GM18507 (cell line): ENCODE measurements around the gene BMP6.

Source experiments
- DNase-seq: peaks from one replicate; pipeline ENCODE4 v3.0.0; 2011; ENCODE audit warnings: low read depth; ENCODE audit not compliant: insufficient read length; ENCODE audit errors: extremely low spot score
- FAIRE-seq: peaks from 2 replicates; lab custom pipeline; 2011; peaks lifted over from hg19 to GRCh38; lab: Jason Lieb, UNC

The BMP6 gene

GRCh38 chr6:7781240-7781639 lies 55.3 kb downstream of the BMP6 start:
- FAIRE-seq, result no peak
- no peak for DNase-seq

GRCh38 chr6:7784248-7784647 lies 58.3 kb downstream of the BMP6 start:
- no peak for FAIRE-seq

GRCh38 chr6:7784706-7785105 lies 58.8 kb downstream of the BMP6 start:
- FAIRE-seq (no peak), DNase-seq (no peak)

More at GRCh38 chr6:7784248-7784647, 58.3 kb downstream of the BMP6 start:
- DNase-seq, result no peak

- DNase-seq (no peak), FAIRE-seq (no peak)
Observed at GRCh38 chr6:7785243-7786035, 59.5 kb downstream of the BMP6 start.

GRCh38 chr6:7786214-7786661 lies 60.3 kb downstream of the BMP6 start:
- no peak for DNase-seq
- no peak for FAIRE-seq

- DNase-seq, result no peak
- FAIRE-seq, result no peak
Observed at GRCh38 chr6:7787137-7787608, 61.3 kb downstream of the BMP6 start.

- DNase-seq, result no peak
- no peak for FAIRE-seq
Observed at GRCh38 chr6:7787731-7788130, 61.8 kb downstream of the BMP6 start.

GRCh38 chr6:7794509-7794908 lies 68.6 kb downstream of the BMP6 start:
- no peak for FAIRE-seq
- DNase-seq, result no peak

GRCh38 chr6:7797386-7797785 lies 71.5 kb downstream of the BMP6 start:
- FAIRE-seq, result no peak

GRCh38 chr6:7798751-7799150 lies 72.9 kb downstream of the BMP6 start:
- no peak for FAIRE-seq

More at GRCh38 chr6:7797386-7797785, 71.5 kb downstream of the BMP6 start:
- DNase-seq, result no peak

GRCh38 chr6:7802662-7803061 lies 76.8 kb downstream of the BMP6 start:
- no peak for FAIRE-seq

More at GRCh38 chr6:7798751-7799150, 72.9 kb downstream of the BMP6 start:
- DNase-seq, result no peak

GRCh38 chr6:7803214-7803613 lies 77.3 kb downstream of the BMP6 start:
- DNase-seq, result no peak
- FAIRE-seq, result no peak

More at GRCh38 chr6:7802662-7803061, 76.8 kb downstream of the BMP6 start:
- no peak for DNase-seq

- no peak for DNase-seq
- FAIRE-seq, result no peak
Observed at GRCh38 chr6:7805078-7805849, 79.4 kb downstream of the BMP6 start.

- DNase-seq (no peak), FAIRE-seq (no peak)
Observed at GRCh38 chr6:7805850-7806214, 79.9 kb downstream of the BMP6 start.

- DNase-seq, result no peak
Observed at GRCh38 chr6:7806711-7807110, 80.8 kb downstream of the BMP6 start.

GRCh38 chr6:7809346-7809745 lies 83.4 kb downstream of the BMP6 start:
- DNase-seq, result no peak
- FAIRE-seq, result no peak

More at GRCh38 chr6:7806711-7807110, 80.8 kb downstream of the BMP6 start:
- FAIRE-seq, result no peak

GRCh38 chr6:7811441-7811840 lies 85.5 kb downstream of the BMP6 start:
- DNase-seq (no peak), FAIRE-seq (no peak)

GRCh38 chr6:7812623-7813022 lies 86.7 kb downstream of the BMP6 start:
- FAIRE-seq (no peak), DNase-seq (no peak)

GRCh38 chr6:7813193-7813592 lies 87.3 kb downstream of the BMP6 start:
- DNase-seq, result no peak
- FAIRE-seq, result no peak

- no peak for DNase-seq
- FAIRE-seq, result no peak
Observed at GRCh38 chr6:7813704-7814103, 87.8 kb downstream of the BMP6 start.

- FAIRE-seq (no peak), DNase-seq (no peak)
Observed at GRCh38 chr6:7815716-7816115, 89.8 kb downstream of the BMP6 start.
